GM19395 (cell line): ENCODE results near the gene TPI1.

Experiments used
- ATAC-seq: cut with Tn5 transposase; IDR thresholded peaks from one replicate; pipeline ENCODE4 v1.9.1; 2021; ENCODE audit warnings: mild to moderate bottlenecking, moderate library complexity; ENCODE audit not compliant: unreplicated experiment

TPI1 gene

GRCh38 chr12:6916426-6917200 lies 49.3 kb downstream of the TPI1 start:
- ATAC-seq = no peak

- no peak for ATAC-seq
These were observed 50.3 kb downstream of the TPI1 start for GRCh38 chr12:6917491-6918231.

- no peak for ATAC-seq
These were observed 52.3 kb downstream of the TPI1 start for GRCh38 chr12:6919588-6919987.
